ENCODE measurements around the gene BABAM2. TPM values are rescaled to one million over a fixed set of nuclear protein-coding genes. Genes with fewer than 3 reads are reported as not detected.

Gene BABAM2
- total RNA-seq, 3 donors from 2014 or later (not counting 1 experiment from before 2014, with no cell fraction given) = 54.6 to 66.1 (median 59.5) TPM

DNA sequence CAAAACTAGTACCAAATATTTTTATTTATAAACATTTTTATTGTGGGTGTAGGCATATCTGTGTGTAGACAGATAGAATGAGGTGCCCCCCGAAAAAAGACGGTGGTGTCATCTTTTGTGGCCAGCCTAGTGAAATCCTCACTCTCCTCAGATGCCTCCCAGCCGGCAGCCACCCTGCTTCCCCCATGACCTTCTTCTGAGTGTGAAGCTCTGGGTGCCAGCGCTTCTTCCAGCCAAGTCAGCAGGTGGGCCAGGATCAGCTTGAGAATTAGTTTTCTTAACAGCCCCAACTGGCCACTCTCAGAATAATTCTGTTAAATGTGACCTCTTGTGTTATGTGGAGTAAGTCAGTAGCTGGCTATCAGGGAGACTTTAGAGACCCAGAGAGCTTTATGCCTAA is 272.5 kb downstream of the BABAM2 start:
- Histone ChIP-seq H3K36me3 (ENCODE audit: control insufficient read depth, insufficient read depth, low read length) (no peaks in the 10 kb centered on the region), H3K27ac (ENCODE audit: low read length) (no peak overlapping the region), H3K9me3 (ENCODE audit: control insufficient read depth, insufficient read depth, low read length) (no peaks in the 10 kb centered on the region), H3K4me3 (ENCODE audit: low read length) (no peak overlapping the region), H3K27me3 (ENCODE audit: control insufficient read depth, insufficient read depth, low read length) (no peaks in the 10 kb centered on the region), H3K4me1 (ENCODE audit: control insufficient read depth, insufficient read depth, low read length) (no peaks in the 10 kb centered on the region)
- intact Hi-C loops (cut with micrococcal nuclease) = no loop called here
- DNase-seq (no peak), ATAC-seq (no peak)
- WGBS (ENCODE audit: insufficient coverage) = 95% methylated on average over 4 of the region's 4 CpGs
- H3K9me3 Mint-ChIP-seq = no peaks in the 10 kb centered on the region
- H3K4me1 Mint-ChIP-seq = no peaks in the 10 kb centered on the region
- H3K27ac Mint-ChIP-seq = no peak overlapping the region
- H3K36me3 Mint-ChIP-seq = no peaks in the 10 kb centered on the region
- no peak overlapping the region for H3K4me3 Mint-ChIP-seq
- no peaks in the 10 kb centered on the region for H3K27me3 Mint-ChIP-seq (ENCODE audit: low read depth in 2 of 2)
- TF ChIP-seq, protein P1, sequence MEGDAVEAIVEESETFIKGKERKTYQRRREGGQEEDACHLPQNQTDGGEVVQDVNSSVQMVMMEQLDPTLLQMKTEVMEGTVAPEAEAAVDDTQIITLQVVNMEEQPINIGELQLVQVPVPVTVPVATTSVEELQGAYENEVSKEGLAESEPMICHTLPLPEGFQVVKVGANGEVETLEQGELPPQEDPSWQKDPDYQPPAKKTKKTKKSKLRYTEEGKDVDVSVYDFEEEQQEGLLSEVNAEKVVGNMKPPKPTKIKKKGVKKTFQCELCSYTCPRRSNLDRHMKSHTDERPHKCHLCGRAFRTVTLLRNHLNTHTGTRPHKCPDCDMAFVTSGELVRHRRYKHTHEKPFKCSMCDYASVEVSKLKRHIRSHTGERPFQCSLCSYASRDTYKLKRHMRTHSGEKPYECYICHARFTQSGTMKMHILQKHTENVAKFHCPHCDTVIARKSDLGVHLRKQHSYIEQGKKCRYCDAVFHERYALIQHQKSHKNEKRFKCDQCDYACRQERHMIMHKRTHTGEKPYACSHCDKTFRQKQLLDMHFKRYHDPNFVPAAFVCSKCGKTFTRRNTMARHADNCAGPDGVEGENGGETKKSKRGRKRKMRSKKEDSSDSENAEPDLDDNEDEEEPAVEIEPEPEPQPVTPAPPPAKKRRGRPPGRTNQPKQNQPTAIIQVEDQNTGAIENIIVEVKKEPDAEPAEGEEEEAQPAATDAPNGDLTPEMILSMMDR (IDR thresholded peaks at IDR 0.05) = no peak

GRCh38 chr2:28163627-28164279 is 273.2 kb downstream of the BABAM2 start:
- Histone ChIP-seq H3K27ac (ENCODE audit: low read length) (no peak overlapping the region), H3K36me3 (ENCODE audit: control insufficient read depth, insufficient read depth, low read length) (no peaks in the 10 kb centered on the region), H3K9me3 (ENCODE audit: control insufficient read depth, insufficient read depth, low read length) (no peaks in the 10 kb centered on the region), H3K4me3 (ENCODE audit: low read length) (no peak overlapping the region), H3K4me1 (ENCODE audit: control insufficient read depth, insufficient read depth, low read length) (no peaks in the 10 kb centered on the region), H3K27me3 (ENCODE audit: control insufficient read depth, insufficient read depth, low read length) (no peaks in the 10 kb centered on the region)
- DNase-seq (no peak), ATAC-seq (no peak)
- Mint-ChIP-seq H3K27ac (no peak overlapping the region), H3K4me3 (no peak overlapping the region), H3K27me3 (ENCODE audit: low read depth in 2 of 2) (no peaks in the 10 kb centered on the region), H3K9me3 (no peaks in the 10 kb centered on the region), H3K36me3 (no peaks in the 10 kb centered on the region), H3K4me1 (no peaks in the 10 kb centered on the region)
- intact Hi-C loops (cut with micrococcal nuclease) = no loop called here
- 96% methylated on average over 6 of the region's 6 CpGs for WGBS (ENCODE audit: insufficient coverage)
- TF ChIP-seq, protein P1 (IDR thresholded peaks at IDR 0.05) = no peak

GRCh38 chr2:28164280-28164801 is 273.8 kb downstream of the BABAM2 start:
- intact Hi-C loops (cut with micrococcal nuclease) = no loop called here
- no peak overlapping the region for H3K4me3 ChIP-seq (ENCODE audit: low read length)
- H3K27ac ChIP-seq (ENCODE audit: low read length) = no peak overlapping the region
- no peak overlapping the region for H3K4me3 Mint-ChIP-seq
- H3K4me1 Mint-ChIP-seq = no peaks in the 10 kb centered on the region
- ATAC-seq (no peak), DNase-seq (no peak)
- no peaks in the 10 kb centered on the region for H3K9me3 Mint-ChIP-seq
- no peaks in the 10 kb centered on the region for H3K36me3 Mint-ChIP-seq
- no peaks in the 10 kb centered on the region for H3K27me3 Mint-ChIP-seq (ENCODE audit: low read depth in 2 of 2)
- H3K27me3 ChIP-seq (ENCODE audit: control insufficient read depth, insufficient read depth, low read length) = no peaks in the 10 kb centered on the region
- no peaks in the 10 kb centered on the region for H3K36me3 ChIP-seq (ENCODE audit: control insufficient read depth, insufficient read depth, low read length)
- H3K4me1 ChIP-seq (ENCODE audit: control insufficient read depth, insufficient read depth, low read length) = no peaks in the 10 kb centered on the region
- WGBS (ENCODE audit: insufficient coverage) = 98% methylated on average over 8 of the region's 8 CpGs
- H3K9me3 ChIP-seq (ENCODE audit: control insufficient read depth, insufficient read depth, low read length) = no peaks in the 10 kb centered on the region
- TF ChIP-seq, protein P1 (IDR thresholded peaks at IDR 0.05) = no peak
- H3K27ac Mint-ChIP-seq = no peak overlapping the region
